ENCODE results near the gene PLCG2.

PLCG2 gene

DNA sequence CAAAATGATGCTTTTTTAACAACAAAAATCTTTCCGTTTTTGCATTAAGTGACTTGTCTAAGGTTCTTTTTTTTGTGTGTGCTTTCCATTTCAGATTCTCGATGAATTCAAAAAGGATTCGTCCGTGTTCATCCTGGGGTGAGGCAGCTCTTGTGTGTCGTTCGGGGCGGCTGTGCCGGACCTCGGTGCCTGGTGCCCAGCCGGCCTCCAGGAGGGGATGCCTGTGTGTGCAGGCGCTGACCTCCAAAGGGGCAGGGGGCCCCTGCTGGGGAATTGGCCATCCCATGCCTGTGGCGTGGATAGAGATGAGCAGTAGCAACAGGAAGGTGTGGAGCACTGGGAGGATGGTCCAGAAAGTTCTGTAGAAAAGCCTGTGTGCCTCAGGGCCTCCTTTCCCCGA, 101.7 kb downstream of the PLCG2 start:
- no peak overlapping the region for H3K4me3 ChIP-seq (ENCODE audit: low read depth, low read length)
- DNase-seq (ENCODE audit: low read depth) = no peak
- TF ChIP-seq, protein P1, sequence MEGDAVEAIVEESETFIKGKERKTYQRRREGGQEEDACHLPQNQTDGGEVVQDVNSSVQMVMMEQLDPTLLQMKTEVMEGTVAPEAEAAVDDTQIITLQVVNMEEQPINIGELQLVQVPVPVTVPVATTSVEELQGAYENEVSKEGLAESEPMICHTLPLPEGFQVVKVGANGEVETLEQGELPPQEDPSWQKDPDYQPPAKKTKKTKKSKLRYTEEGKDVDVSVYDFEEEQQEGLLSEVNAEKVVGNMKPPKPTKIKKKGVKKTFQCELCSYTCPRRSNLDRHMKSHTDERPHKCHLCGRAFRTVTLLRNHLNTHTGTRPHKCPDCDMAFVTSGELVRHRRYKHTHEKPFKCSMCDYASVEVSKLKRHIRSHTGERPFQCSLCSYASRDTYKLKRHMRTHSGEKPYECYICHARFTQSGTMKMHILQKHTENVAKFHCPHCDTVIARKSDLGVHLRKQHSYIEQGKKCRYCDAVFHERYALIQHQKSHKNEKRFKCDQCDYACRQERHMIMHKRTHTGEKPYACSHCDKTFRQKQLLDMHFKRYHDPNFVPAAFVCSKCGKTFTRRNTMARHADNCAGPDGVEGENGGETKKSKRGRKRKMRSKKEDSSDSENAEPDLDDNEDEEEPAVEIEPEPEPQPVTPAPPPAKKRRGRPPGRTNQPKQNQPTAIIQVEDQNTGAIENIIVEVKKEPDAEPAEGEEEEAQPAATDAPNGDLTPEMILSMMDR (IDR thresholded peaks at IDR 0.05; ENCODE audit: low read depth, low read length) = no peak
- TF ChIP-seq MYC (IDR thresholded peaks at IDR 0.05; ENCODE audit: low read depth, low read length) = no peak
- TF ChIP-seq, protein P2, sequence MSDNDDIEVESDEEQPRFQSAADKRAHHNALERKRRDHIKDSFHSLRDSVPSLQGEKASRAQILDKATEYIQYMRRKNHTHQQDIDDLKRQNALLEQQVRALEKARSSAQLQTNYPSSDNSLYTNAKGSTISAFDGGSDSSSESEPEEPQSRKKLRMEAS (IDR thresholded peaks at IDR 0.05; ENCODE audit: low read depth, low read length) = no peak
- no peak for TF ChIP-seq POLR2A (IDR thresholded peaks at IDR 0.05; ENCODE audit: extremely low read depth, insufficient read length)

DNA sequence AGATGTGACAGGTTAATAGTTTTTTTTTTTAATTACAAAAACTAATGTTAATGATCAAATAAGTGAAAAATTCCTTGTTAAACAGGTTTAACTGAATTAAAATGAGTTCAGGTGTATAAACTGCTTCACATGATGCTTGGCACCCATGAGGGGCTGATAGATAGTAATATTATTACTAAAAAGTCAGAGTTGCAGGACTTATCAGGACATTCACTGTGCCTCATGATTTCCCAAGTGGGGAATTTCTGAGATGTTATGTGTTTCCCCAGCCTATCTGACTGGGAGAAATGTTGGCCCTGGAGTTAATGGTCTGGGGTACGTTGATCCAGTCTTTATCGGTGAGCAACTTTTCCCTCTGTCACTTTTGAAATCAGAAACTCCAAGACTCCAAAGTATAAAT, 102.1 kb downstream of the PLCG2 start:
- DNase-seq (ENCODE audit: low read depth) = no peak
- TF ChIP-seq, protein P1 (IDR thresholded peaks at IDR 0.05; ENCODE audit: low read depth, low read length) = no peak
- no peak for TF ChIP-seq MYC (IDR thresholded peaks at IDR 0.05; ENCODE audit: low read depth, low read length)
- TF ChIP-seq, protein P2 (IDR thresholded peaks at IDR 0.05; ENCODE audit: low read depth, low read length) = no peak
- no peak for TF ChIP-seq POLR2A (IDR thresholded peaks at IDR 0.05; ENCODE audit: extremely low read depth, insufficient read length)
- no peak overlapping the region for H3K4me3 ChIP-seq (ENCODE audit: low read depth, low read length)

DNA sequence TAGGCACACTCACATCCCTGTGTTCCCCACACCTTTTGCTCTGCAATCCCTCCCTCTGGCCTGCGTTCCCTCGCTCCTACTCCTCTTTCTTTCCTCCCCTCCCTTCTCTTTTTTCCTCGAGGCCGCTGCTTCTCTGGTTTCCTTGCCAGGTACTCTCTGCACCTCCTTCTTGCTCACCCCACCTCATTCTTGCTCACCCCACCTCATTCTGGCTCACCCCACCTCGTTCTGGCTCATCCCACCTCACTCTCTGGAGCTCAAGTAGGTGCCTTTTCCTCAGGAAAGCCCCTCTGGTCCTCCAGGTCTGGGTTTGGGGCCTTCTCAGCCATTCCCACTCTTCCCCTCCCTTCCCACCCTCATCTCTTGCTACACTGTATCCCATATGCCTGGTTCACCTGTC, 103.5 kb downstream of the PLCG2 start:
- no peak overlapping the region for H3K4me3 ChIP-seq (ENCODE audit: low read depth, low read length)
- DNase-seq (ENCODE audit: low read depth) = no peak
- TF ChIP-seq, protein P1 (IDR thresholded peaks at IDR 0.05; ENCODE audit: low read depth, low read length) = no peak
- TF ChIP-seq POLR2A (IDR thresholded peaks at IDR 0.05; ENCODE audit: extremely low read depth, insufficient read length) = no peak
- TF ChIP-seq, protein P2 (IDR thresholded peaks at IDR 0.05; ENCODE audit: low read depth, low read length) = no peak
- no peak for TF ChIP-seq MYC (IDR thresholded peaks at IDR 0.05; ENCODE audit: low read depth, low read length)

DNA sequence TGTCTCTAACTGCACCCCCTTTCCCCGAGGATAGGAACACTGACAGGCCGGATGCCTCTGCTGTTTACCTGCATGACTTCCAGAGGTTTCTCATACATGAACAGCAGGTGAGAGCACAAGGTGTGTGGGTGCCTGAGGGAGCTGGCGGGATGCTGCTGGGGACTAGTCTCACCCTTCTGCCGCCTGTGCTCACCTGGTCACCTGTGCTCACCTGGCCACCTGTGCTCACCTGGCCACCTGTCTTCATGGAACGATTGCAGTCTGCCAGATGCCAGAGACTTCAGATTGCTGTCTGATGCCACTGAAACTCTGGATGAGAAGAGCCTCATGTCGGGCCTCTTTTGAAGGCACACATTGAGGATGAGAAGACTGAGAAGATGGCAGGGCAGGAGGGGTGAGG, 104.1 kb downstream of the PLCG2 start:
- no peak for DNase-seq (ENCODE audit: low read depth)
- no peak overlapping the region for H3K4me3 ChIP-seq (ENCODE audit: low read depth, low read length)
- TF ChIP-seq, protein P1 (IDR thresholded peaks at IDR 0.05; ENCODE audit: low read depth, low read length) = no peak
- TF ChIP-seq MYC (IDR thresholded peaks at IDR 0.05; ENCODE audit: low read depth, low read length) = no peak
- TF ChIP-seq POLR2A (IDR thresholded peaks at IDR 0.05; ENCODE audit: extremely low read depth, insufficient read length) = no peak
- TF ChIP-seq, protein P2 (IDR thresholded peaks at IDR 0.05; ENCODE audit: low read depth, low read length) = no peak

DNA sequence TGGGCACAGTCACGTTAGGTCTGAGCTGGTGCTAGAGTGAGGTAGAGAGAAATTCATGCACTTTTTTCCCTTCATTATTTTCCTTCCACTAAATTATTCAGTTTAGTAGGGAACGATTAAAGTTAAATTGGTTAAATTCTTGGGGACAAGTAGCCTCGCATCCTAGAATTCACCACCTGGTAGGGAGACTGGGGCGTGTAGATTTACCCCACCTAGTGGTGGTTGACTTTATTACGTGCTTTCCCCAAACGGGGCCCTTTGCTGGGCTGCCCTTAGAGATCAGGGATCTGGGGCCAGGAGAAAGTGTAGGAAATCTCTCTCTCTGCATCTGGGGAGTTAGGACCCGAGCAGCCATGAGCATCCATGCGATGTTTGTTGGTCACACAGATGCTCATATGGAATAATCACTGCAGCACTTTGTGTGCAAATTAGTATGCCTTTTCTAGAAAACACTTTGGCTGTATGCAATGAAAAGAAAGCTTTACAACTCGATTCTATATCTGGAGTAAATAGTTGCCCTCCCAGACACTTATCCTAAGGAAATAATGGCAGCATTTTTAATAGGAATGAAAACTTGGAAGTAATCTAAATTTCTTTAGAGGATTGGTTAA, 107.0 kb downstream of the PLCG2 start:
- peak; percentile 63 for DNase-seq (ENCODE audit: low read depth)
- no peak overlapping the region for H3K4me3 ChIP-seq (ENCODE audit: low read depth, low read length)
- TF ChIP-seq, protein P1 (IDR thresholded peaks at IDR 0.05; ENCODE audit: low read depth, low read length) = peak; percentile 84
- TF ChIP-seq MYC (IDR thresholded peaks at IDR 0.05; ENCODE audit: low read depth, low read length) = no peak
- TF ChIP-seq, protein P2 (IDR thresholded peaks at IDR 0.05; ENCODE audit: low read depth, low read length) = no peak

Data from NB4 (cell line).